CD4-positive, alpha-beta T cell treated with Interleukin-15 for 1 hour (primary cell): ENCODE results near the gene MRPS15.
A peak's percentile ranks its signal among the peaks of the same experiment; 100 is the strongest.

Source experiments
- DNase-seq: peaks from one replicate; pipeline ENCODE4 v3.0.0-alpha.2; 2020

Gene MRPS15

DNA sequence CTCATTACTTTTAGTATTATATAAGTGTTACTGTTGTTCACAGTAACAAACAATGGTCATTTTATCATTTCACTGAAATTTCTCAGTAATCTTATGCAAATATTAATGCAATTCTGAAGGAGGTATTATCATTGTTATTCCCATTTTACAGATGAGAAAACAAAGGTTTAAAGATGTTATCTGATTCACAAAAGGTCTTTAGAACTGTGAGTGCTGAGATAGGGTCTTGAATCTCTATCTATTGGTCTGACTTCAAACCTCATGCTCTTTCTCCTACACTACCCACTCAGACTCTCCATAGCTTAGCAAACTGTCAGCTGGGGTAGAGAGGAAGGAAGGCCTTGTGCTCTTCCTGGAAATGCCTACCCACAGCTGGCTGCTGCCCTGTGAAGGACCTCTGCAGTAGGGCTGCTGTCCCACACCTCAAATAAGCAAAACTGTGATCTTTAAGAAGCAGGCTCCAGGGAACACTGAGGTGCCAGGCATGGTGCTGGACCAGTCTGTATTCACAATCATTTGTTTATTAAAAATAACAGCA lies 7.7 kb downstream of the MRPS15 start:
- no peak for DNase-seq

DNA sequence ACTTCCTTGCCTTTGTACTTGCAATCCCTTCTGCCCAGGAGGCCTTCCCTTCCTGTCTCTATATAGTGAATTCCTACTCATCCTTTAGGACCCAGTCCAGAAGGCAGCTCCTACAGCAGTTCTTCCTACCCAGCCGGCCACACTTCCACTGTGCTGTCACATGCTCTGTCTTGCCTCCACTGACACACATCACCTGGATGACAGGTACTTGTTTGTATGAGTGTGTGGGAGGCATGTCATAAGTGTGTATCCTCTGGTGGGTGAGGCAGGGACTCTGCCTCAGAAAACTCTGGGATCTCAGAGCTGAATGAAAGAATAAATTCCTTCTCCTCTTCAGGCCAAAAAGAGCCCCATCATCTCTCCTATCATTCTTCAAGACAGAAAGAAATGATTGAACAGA lies 8.8 kb downstream of the MRPS15 start:
- no peak for DNase-seq

DNA sequence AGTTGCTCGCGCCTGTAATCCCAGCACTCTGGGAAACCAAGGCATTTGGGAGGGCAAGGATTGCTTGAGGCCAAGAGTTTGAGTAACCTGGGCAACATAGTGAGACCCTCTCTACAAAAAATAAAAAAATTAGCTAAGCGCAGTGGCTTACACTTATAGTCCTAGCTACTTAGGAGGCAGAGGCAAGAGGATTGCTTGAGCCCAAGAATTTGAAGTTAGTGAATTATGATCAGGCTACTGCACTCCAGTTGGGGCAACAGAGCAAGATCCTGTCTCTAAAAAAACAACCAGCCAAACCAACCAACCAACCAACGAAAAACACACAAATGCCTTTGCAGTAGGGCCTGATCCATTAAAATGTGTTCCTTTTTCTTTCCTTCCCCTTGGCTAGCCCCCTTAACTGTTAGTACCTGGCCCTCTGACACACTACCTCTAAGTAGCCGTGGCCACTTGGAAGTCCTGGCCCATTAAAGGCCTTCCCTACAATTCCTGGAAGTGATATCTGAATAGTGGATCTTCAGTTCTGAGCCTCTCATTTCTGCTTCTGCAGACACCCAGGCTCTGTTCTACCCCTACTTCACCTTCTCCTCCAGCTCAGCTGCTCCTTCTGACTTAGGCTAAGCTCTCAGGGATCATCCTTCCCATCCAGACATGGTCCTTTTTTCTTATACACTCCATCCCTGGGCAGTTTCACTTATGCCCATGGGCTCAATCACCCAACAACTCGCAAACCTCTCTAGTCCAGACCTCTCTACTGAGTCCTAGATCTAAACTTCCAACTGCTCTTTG lies 10.4 kb downstream of the MRPS15 start:
- no peak for DNase-seq

GRCh38 chr1:36453051-36453450 lies 11.1 kb downstream of the MRPS15 start:
- DNase-seq, result no peak

DNA sequence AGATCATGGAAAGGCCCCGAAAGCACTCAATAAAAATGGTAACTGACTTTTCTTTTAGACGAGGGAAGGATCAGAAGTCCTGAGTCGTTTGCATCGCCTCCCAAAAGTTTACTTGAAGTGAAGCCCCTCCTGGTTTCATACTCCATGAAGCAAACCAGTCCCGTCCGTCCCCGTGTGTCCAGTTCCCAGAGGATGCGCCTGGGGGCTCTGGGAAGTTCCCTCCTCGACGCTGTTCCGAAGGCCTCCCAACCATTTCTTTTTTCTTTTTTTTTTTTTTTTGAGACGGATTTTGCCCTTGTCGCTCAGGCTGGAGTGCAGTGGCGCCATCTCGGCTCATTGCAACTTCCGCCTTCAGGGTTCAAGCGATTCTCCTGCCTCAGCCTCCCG lies 13.3 kb downstream of the MRPS15 start:
- no peak for DNase-seq

DNA sequence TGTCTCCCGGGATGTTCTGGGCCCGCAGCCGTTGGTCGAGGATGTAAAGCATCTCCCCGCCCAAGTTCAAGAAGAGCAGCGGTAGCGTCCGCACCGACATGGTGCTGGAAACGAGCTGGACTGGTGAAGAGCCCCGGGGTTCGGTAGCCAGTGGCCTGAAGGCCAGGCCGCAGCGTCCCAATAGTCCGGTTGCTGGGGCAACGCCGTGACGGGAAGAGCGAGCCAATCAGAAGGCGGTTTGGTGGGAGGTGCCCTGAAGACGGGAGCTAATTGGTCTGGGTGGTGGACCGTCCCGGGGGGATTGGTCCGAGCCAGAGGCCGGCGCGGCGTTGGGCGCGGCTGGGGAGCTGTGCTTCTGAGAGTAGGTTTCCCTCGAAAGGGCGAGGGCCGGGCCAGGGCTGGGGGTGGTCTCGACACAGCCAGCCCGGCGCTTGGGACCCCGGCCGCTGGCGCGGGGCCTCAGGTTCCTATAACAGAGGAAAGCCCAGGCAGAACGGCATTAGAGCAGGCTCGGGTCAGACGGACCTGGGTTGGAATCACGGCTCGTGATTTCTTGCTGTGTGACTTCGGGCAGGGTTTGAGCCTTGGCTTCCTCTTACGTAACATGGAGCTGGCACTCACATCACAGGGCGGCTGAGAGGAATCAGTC lies 13.8 kb downstream of the MRPS15 start, which contains the start of gene OSCP1:
TSS of gene OSCP1 (minus strand) at position 182 of the 649 bp plus-strand sequence. CDS start at position 100, 82 bp downstream.
- peak; percentile 93 for DNase-seq

DNA sequence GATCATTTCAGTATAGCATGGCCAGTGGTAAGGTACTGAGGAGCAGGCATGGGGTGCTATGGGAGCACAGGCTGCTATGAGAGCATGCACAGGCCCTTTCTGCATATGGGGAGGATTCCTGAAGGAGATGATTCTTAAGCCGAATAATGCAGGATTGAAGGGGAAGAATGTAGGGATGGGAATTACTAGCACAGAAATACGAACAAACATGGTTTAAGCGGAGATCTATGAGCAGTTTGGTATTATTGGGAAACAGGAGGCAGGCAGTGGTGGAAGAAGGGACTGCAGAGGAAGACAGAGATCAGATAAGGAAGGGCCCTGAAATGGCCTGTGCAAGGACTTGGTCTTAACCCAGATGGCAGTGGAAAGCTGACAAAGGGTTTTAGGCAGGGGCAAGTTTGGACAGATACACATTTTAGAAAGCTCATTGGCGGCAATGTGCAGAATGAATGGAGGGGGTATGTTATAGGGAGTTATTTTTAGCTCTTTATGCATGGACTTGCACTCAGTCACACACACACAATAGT lies 15.6 kb downstream of the MRPS15 start:
- DNase-seq, result no peak

GRCh38 chr1:36447450-36447849 lies 16.7 kb downstream of the MRPS15 start:
- DNase-seq, result no peak

DNA sequence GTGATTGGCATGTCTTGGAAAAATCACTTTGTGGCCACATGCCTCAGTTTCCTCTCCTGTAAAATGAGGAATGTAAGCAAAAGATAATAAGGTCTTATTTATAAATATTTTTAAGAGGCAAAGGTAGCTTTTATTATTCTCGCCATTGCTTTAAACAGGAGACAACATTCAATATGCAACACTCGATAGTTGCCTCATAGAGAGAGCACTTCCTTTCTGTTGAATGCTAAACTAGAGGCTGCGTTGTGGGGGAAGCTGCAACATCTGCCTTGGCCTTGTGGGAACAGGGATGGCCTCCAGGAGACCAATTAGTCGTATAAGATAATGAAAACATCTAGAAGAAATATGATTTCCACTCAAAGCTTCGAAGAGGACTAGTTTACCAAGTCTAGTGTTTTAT lies 17.4 kb downstream of the MRPS15 start:
- no peak for DNase-seq

DNA sequence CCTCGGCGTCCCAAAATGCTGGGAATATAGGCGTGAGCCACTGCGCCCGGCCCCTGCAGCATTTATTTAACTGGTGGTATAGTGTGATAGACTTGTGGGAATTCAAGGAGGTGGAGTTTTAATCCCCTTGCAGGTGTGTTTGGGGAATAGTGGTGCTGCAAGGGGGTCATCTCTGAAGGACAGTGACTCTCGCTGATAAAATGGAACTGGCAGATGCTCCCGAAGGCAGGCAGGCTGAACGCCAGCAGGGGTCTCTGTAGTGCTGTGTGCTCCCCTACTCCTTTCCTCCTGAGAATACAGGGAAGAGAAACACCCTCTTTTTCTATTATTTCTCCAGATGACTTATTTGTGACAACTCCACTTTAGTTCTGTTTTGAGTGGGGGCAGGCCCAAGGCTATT lies 17.9 kb downstream of the MRPS15 start:
- DNase-seq, result peak; percentile 27

GRCh38 chr1:36443297-36443696 lies 20.9 kb downstream of the MRPS15 start:
- DNase-seq, result no peak

- DNase-seq, result no peak
Observed at GRCh38 chr1:36442337-36442736, 21.8 kb downstream of the MRPS15 start.

- DNase-seq, result no peak
Observed at GRCh38 chr1:36440646-36441045, 23.5 kb downstream of the MRPS15 start.

DNA sequence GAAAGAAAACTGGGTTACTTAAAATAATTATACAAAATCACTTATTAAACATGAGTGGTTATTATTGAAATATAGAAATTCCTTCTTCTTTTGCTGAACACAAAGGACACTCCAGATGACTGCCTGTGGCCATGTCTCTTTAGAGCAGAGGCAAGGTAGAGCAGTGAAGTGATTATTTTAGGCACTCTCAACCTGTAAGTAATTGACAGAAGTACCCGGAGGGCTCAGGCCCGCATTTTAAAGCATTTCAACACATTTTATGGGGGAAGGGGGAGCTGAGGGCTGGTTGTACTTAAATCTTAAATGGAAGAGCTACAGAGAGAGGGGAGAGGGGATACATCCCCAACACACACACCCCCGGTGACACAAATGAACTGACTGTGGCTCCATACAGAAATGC lies 24.1 kb downstream of the MRPS15 start:
- DNase-seq, result no peak

GRCh38 chr1:36438715-36439114 lies 25.5 kb downstream of the MRPS15 start:
- DNase-seq, result no peak

DNA sequence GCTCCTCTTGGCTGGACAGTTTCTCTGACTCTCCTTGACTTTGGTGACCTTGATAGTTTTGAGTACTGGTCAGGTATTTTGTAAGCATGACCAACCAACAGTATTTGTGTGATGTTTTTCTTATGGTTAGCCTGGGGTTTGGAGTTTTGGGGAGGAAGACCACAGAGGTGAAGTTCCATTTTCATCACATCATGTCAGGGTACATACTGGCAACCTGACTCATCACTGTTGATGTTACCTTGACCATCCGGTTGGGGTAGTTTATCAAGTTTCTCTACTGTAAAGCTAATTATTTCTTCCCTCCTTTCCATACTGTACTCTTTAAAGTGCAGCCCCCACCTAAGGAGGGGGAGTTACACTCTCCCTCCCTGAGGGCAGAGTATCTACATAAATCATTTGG lies 27.4 kb downstream of the MRPS15 start:
- DNase-seq, result no peak

DNA sequence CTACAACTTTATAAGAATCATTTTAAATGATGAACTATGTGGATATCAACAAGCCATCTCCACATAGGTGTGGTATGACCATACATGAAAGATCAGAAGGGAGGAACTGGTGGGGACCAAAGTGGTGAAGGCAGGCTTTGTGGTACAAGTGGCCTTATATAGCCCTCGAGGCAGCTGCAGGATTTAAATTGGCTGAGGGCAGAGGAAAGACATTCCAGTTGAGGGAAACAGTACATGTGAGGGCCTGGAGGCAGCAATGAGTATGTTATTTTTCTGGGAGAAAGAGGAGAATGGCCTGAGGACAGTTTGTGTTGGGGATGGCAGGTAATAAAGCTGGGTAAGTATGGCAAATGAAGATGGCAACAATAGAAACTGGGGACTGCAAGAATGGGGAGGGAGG lies 31.1 kb downstream of the MRPS15 start:
- DNase-seq, result no peak

DNA sequence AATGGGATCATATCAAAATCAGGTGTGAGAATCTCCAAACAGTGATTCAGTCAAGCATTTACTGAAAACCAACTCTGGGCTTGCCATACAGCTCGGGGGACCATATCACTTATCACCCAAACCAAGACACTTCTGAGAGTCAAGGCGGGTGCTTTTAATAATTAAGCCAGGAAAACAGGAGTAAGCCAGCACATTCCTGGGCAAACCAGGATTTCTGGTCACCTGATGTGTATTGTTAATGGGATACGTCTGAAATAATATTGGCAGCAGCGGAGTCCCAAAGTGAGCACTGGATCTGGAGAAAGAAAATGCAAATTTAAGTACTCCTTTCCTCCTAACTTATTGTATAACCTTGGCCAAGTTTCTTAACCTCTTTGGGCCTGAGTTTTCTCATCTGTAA lies 31.6 kb downstream of the MRPS15 start:
- no peak for DNase-seq

DNA sequence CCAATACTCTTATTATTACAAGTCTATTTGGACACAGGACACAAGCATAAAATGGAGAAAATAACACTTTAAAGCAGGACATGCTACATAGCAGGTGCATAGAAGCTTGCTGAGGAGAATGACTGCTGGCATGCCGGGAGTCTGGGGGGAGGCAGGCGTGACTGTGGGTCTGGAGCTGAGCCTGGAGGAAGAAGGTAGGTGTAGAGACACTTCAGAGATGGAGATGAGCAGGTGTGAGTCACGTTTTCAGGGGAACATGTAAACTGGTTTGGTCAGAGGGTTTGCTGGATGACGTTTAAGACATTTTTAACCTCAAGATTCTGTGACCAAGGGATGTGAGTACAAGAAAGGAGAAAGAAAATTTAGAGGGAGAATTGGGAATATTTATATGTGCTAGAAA lies 38.4 kb downstream of the MRPS15 start:
- no peak for DNase-seq

DNA sequence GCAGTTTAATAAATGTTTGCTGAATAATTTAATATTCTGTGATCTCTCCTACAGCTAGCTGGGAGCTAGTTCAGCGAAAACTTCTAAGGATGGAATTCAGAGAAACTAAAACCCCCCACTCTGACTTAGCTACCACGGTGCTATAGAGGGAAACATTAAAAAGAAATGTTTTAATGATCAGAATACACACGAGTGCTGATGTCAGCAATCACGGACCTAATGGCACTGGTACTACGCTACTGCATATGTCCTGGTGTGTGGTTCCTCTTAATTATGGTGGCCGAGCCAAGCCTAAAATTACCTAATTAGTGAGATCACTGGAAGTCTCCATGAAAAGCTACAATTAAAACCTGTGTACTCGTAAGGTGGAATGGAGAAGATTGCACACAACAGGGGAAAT lies 42.5 kb downstream of the MRPS15 start:
- DNase-seq, result no peak

GRCh38 chr1:36420836-36421317 lies 43.3 kb downstream of the MRPS15 start:
- peak; percentile 84 for DNase-seq

GRCh38 chr1:36420409-36420808 lies 43.8 kb downstream of the MRPS15 start:
- no peak for DNase-seq

- DNase-seq, result no peak
Observed at GRCh38 chr1:36419569-36419968, 44.6 kb downstream of the MRPS15 start.

DNA sequence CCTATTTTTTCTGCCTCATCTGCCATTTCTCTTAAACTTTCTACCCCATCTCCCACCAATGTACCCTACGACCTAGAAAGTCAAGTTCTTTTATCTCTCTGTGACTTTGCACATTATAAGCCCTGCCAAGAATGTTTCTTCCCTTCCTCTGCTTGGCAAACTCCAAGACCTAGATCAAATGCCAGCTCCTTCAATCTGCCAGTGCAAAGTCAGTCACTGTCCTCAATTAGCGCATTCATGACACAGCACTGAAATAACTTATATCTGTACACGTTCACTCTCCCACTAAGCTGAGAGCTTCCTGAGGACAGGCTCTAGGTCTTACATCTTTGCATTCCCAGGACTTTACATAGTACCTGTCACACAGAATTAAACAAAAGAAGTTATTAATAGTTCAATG lies 45.0 kb downstream of the MRPS15 start:
- DNase-seq, result no peak
